Fibroblast of lung (primary cell): ENCODE results near the gene NPHP4. TPM values are rescaled to one million over a fixed set of nuclear protein-coding genes. Genes with fewer than 3 reads are reported as not detected.

ENCODE experiments used
- DNase-seq, 2 donors: peaks; one replicate each; pipeline versions ENCODE4 v3.0.0 to v3.0.0-alpha.2; 2010; ENCODE audit warnings: low read depth in 2 of 2
- H2AFZ ChIP-seq: 2 replicates; pipeline ENCODE4 v1.5.1; 2012; ENCODE audit warnings: low read length, control low read depth, inconsistent platforms
- H3K27ac ChIP-seq: 2 replicates; pipeline ENCODE4 v1.5.1; 2011; ENCODE audit warnings: low read length, control low read depth; ENCODE audit not compliant: insufficient read depth
- H3K27me3 ChIP-seq: 2 replicates; pipeline ENCODE4 v1.5.1; 2011; ENCODE audit warnings: mild to moderate bottlenecking, low read length; ENCODE audit not compliant: control insufficient read depth, insufficient read depth
- H3K36me3 ChIP-seq: 2 replicates; pipeline ENCODE4 v1.5.1; 2011; ENCODE audit warnings: low read length; ENCODE audit not compliant: control insufficient read depth, insufficient read depth
- H3K4me1 ChIP-seq: 2 replicates; pipeline ENCODE4 v1.5.1; 2011; ENCODE audit warnings: low read length; ENCODE audit not compliant: control insufficient read depth, insufficient read depth; ENCODE audit errors: extremely low read depth
- H3K4me2 ChIP-seq: 2 replicates; pipeline ENCODE4 v1.5.1; 2011; ENCODE audit warnings: low read length, control low read depth; ENCODE audit not compliant: insufficient read depth; ENCODE audit errors: extremely low read depth
- H3K4me3 ChIP-seq, 4 experiments: fragments of 200-600 bp in 1 of 4; sonication (generic) in 1 of 4; replicated peaks in 1 of 4; 2 replicates each; pipeline ENCODE4 v1.5.1; 2011 to 2016; ENCODE audit warnings: low read length in 4 of 4, low read depth in 3 of 4, mild to moderate bottlenecking in 3 of 4, control low read depth in 2 of 4, inconsistent platforms in 1 of 4, mixed read lengths in 1 of 4; ENCODE audit not compliant: insufficient read depth in 1 of 4; ENCODE audit errors: control extremely low read depth in 1 of 4
- H3K79me2 ChIP-seq: 2 replicates; pipeline ENCODE4 v1.5.1; 2012; ENCODE audit warnings: mild to moderate bottlenecking, low read length, inconsistent platforms; ENCODE audit not compliant: control insufficient read depth, insufficient read depth
- H3K9ac ChIP-seq: 2 replicates; pipeline ENCODE4 v1.5.1; 2011; ENCODE audit warnings: mild to moderate bottlenecking, low read length, control low read depth; ENCODE audit not compliant: insufficient read depth
- H3K9me3 ChIP-seq: 2 replicates; pipeline ENCODE4 v1.5.1; 2012; ENCODE audit warnings: low read depth, low read length; ENCODE audit not compliant: control insufficient read depth, insufficient read depth
- H4K20me1 ChIP-seq: 2 replicates; pipeline ENCODE4 v1.5.1; 2011; ENCODE audit warnings: low read length; ENCODE audit not compliant: control insufficient read depth, insufficient read depth; ENCODE audit errors: extremely low read depth
- CTCF ChIP-seq, 2 donors: IDR thresholded peaks in 1 of 2; conservative IDR thresholded peaks in 1 of 2; 1 replicate in 1 of 2; 2 replicates in 1 of 2; pipeline ENCODE4 v1.5.1; 2011 to 2012; ENCODE audit warnings: low read length in 2 of 2, control low read depth in 1 of 2, inconsistent platforms in 1 of 2, low read depth in 1 of 2, mild to moderate bottlenecking in 1 of 2
- EZH2 ChIP-seq: IDR thresholded peaks from 2 replicates; pipeline ENCODE4 v1.5.1; 2012; ENCODE audit warnings: low read length, control low read depth, mild to moderate bottlenecking; ENCODE audit errors: missing control alignments
- polyA plus RNA-seq, 2 donors: library from polyadenylated mRNA; depleted of rRNA in 1 of 2; stranded (reverse) in 1 of 2; unstranded in 1 of 2; fragments of >200 nt; gene quantifications; 2 replicates each; pipeline ENCODE4 v1.2.1, GENCODE V29; 2011 to 2012; ENCODE audit warnings: missing spikeins in 1 of 2
- total RNA-seq: library from RNA; depleted of rRNA; stranded (reverse); fragments of >200 nt; gene quantifications from 2 replicates; pipeline ENCODE4 v1.2.1, GENCODE V29; 2014

The NPHP4 gene
- total and polyA plus RNA-seq, 2 donors (not counting 1 experiment from before 2014, with no cell fraction given): 1.5 to 4.0 TPM

DNA sequence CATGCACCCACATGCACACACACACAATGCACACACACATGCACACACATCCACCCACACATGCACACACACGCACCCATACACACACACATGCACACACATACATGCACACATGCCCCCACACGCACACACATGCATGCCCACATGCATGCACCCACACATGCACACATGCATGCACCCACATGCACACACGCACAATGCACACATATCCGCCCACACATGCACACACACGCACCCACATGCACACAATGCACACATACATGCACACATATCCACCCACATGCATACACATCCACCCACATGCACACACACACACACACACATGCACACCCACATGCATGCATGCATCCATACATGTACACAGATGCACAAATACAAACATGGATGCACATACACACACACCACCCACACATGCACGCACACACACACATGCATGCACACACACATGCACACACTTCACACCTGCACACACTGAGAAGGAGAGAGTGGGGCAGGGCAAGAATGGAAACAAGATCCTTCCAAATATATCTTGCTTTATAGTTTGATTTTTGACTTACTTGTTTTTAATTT lies 123.2 kb downstream of the NPHP4 start:
- Histone ChIP-seq H3K4me2 (no peak overlapping the region), H4K20me1 (no peaks in the 10 kb centered on the region), H3K79me2 (no peaks in the 10 kb centered on the region), H3K4me1 (no peaks in the 10 kb centered on the region), H2AFZ (no peak overlapping the region), H3K4me3 (no peak overlapping the region), H3K9ac (no peak overlapping the region), H3K27ac (no peak overlapping the region), H3K27me3 (no peaks in the 10 kb centered on the region), H3K9me3 (no peaks in the 10 kb centered on the region), H3K36me3 (no peaks in the 10 kb centered on the region)
- no peak for DNase-seq
- TF ChIP-seq CTCF (conservative IDR thresholded peaks at IDR 0.05 in 1 of 2, IDR thresholded peaks at IDR 0.05 in 1 of 2; ENCODE audit: low read depth in 1 of 2, low read length in 2 of 2) (no peak), EZH2 (no peak)

- Histone ChIP-seq H3K4me3 (no peak overlapping the region), H3K36me3 (no peaks in the 10 kb centered on the region), H3K79me2 (no peaks in the 10 kb centered on the region), H3K27me3 (no peaks in the 10 kb centered on the region), H3K9ac (no peak overlapping the region), H3K4me2 (no peak overlapping the region), H3K27ac (no peak overlapping the region), H2AFZ (no peak overlapping the region), H3K9me3 (no peaks in the 10 kb centered on the region), H4K20me1 (no peaks in the 10 kb centered on the region), H3K4me1 (no peaks in the 10 kb centered on the region)
- no peak for TF ChIP-seq EZH2
- TF ChIP-seq CTCF (conservative IDR thresholded peaks at IDR 0.05 in 1 of 2, IDR thresholded peaks at IDR 0.05 in 1 of 2; ENCODE audit: low read depth in 1 of 2, low read length in 2 of 2): no peak
- DNase-seq: no peak
Measured at GRCh38 chr1:5865774-5866173, 126.5 kb downstream of the NPHP4 start.

DNA sequence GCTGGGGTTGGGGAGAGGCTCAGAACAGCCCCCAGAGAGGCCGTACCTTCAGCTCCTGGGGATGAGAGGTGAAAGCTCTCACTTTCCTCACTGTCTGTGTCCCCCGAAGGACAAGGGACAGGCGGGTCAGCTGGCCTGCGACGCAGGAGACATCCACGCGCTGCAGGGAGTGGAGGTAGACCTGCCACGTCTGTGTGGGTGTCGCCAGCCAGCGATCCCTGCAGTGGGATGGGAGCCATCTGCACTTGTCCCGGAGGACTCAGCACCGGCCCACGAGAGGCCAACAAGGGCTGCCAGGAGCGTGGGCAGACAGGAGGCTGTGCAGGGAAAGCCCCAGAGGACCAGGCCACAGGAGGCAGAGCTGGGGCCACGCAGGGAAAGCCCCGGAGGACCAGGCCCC lies 127.2 kb downstream of the NPHP4 start:
- H4K20me1 ChIP-seq: no peaks in the 10 kb centered on the region
- no peak overlapping the region for H3K27ac ChIP-seq
- H3K4me3 ChIP-seq: no peak overlapping the region
- no peaks in the 10 kb centered on the region for H3K36me3 ChIP-seq
- no peak for DNase-seq
- no peak overlapping the region for H3K9ac ChIP-seq
- no peak overlapping the region for H2AFZ ChIP-seq
- no peak for TF ChIP-seq CTCF (conservative IDR thresholded peaks at IDR 0.05 in 1 of 2, IDR thresholded peaks at IDR 0.05 in 1 of 2; ENCODE audit: low read depth in 1 of 2, low read length in 2 of 2)
- TF ChIP-seq EZH2: no peak
- H3K79me2 ChIP-seq: no peaks in the 10 kb centered on the region
- H3K4me1 ChIP-seq: no peaks in the 10 kb centered on the region
- no peaks in the 10 kb centered on the region for H3K9me3 ChIP-seq
- no peaks in the 10 kb centered on the region for H3K27me3 ChIP-seq
- H3K4me2 ChIP-seq: no peak overlapping the region
